GM19452 (cell line): ENCODE data around the gene FRMD3.

Source experiments
- ATAC-seq: cut with Tn5 transposase; IDR thresholded peaks from one replicate; pipeline ENCODE4 v1.9.1; 2021; ENCODE audit not compliant: unreplicated experiment

FRMD3 gene

DNA sequence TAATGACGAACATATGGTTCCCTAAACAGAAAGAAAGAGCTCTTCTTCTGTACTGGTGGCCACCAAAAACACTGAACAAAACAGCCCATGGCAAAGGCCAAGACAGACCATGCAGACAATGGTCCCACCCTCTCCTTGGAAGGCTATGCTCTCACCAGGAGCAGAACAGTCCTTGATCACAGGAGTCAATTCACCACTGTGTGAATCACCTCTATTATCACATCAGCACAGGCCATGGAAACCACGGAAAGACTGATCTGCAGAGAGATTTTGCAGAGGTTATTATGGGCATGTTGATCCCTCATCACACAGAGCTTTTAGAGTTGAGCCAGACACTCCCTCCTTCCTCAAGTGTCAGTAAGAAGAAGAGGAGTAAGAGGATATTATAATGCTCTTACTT is 341.3 kb downstream of the FRMD3 start:
- ATAC-seq: no peak
